Articular chondrocyte of knee joint (primary cell): Measurements from ENCODE around the gene SMG9. TPM values are rescaled to one million over a fixed set of nuclear protein-coding genes. Genes with fewer than 3 reads are reported as not detected.

Source experiments
- total RNA-seq: library from RNA; depleted of rRNA; stranded (reverse); fragments of >200 nt; gene quantifications from 2 replicates; pipeline ENCODE4 v1.2.3, GENCODE V29; 2012

SMG9 gene
- 16.5 and 16.8 TPM in 2 replicates for total RNA-seq

GRCh38 chr19:43754503-43755255 lies at the start of gene SMG9:
TSS of gene SMG9 (minus strand) at chr19:43754962. CDS start at chr19:43750741, 4,221 bp downstream.

GRCh38 chr19:43802216-43802951 lies 47.6 kb upstream of the SMG9 start, which contains the start of gene LYPD5:
TSS of gene LYPD5 (minus strand) at chr19:43802447. CDS start at chr19:43802380, 67 bp downstream.

DNA sequence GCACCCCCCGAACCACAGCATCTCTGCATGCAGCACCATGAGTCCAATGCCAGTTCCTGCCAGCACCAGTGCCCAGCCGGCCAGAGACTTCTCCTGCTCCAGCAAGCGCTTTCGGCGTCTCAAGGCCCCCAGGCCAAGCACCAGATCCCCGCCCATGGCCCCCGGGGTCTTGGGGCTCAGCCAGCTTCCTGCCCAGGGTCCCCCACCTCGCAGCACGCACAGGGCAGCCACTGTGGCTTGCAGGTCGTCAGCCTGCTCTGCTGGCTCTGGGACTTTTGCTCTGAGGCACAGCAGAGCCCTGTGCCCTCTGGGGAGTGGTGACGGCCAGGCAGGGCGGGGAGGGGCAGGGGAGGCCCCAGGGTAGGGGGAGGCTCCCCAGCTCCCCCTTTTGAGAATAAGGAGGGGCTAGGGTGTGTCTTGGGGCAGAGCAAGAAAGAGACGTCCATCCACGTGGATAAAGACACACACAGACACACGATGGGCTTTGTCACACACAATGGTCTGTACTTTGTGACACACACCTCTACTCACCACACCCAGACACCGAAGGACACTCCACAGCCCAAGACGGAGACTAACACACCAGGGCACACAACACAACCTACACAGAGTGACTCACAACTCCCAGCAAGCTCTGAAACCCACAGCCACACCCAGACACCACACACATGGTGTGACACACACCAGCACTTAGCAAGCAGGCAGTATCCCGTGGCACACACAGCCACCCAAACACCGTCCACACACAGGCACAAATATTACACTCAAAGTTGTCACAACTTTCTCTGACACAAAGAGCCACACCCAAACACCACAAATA lies 26.2 kb upstream of the SMG9 start, which contains the start of gene KCNN4:
Gene KCNN4, minus strand, starts transcription at position 268 of the 820 bp plus-strand sequence. Its CDS starts 112 bp downstream, at position 156.

DNA sequence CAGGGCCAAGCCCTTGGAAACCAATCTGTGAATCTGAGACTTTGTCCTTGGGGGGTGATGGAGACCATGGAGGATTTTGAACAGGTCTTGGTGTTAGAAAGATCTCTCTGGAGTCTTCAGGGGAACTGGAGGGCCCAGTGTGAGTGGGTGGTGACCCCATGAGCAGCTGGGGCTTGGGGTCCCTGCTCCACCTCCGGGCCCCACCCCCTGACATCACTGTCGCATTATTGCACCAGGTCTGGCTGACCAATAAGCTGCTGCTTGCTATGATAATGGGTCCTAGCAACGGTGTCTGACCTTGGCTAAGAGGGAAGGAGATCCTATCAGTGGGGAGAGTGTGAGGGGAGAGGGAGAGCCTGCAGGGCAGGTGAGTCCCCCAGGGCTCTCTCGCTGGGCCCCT lies 39.0 kb downstream of the SMG9 start, which contains the start of gene IRGC:
Gene IRGC, plus strand, starts transcription at position 301 of the 400 bp plus-strand sequence. CDS start 2,483 bp downstream, outside the sequence.

Other genes starting within 250 kb of the SMG9 start
- 41.0 TPM in 2 replicates for gene ETHE1, start 227.8 kb downstream of the SMG9 start, total RNA-seq
- 0.11 and 0.26 TPM in 2 replicates for gene ZNF575, start 221.8 kb downstream of the SMG9 start, total RNA-seq
- gene XRCC1, start 179.4 kb downstream of the SMG9 start, total RNA-seq = 13.7 and 18.6 TPM in 2 replicates
- gene PINLYP, start 179.2 kb downstream of the SMG9 start, total RNA-seq = 1.8 and 3.8 TPM in 2 replicates
- 18.3 and 19.3 TPM in 2 replicates for gene IRGQ, start 158.8 kb downstream of the SMG9 start, total RNA-seq
- 7.1 and 9.1 TPM in 2 replicates for gene ZNF576, start 158.4 kb downstream of the SMG9 start, total RNA-seq
- gene SRRM5, start 142.9 kb downstream of the SMG9 start, total RNA-seq = not detected in 2 replicates
- gene ZNF428, start 135.3 kb downstream of the SMG9 start, total RNA-seq = 17.7 and 21.6 TPM in 2 replicates
- 0.26 and 0.43 TPM in 2 replicates for gene CADM4, start 115.1 kb downstream of the SMG9 start, total RNA-seq
- gene PLAUR, start 84.8 kb downstream of the SMG9 start, total RNA-seq = 36.2 and 38.2 TPM in 2 replicates
- gene IRGC, start 38.9 kb downstream of the SMG9 start, total RNA-seq = not detected in 2 replicates
- gene KCNN4, start 26.0 kb upstream of the SMG9 start, total RNA-seq = 3.9 and 6.1 TPM in 2 replicates
- gene LYPD5, start 47.5 kb upstream of the SMG9 start, total RNA-seq = 0.65 and 1.1 TPM in 2 replicates
- gene ZNF283, start 72.4 kb upstream of the SMG9 start, total RNA-seq = 19.1 and 20.4 TPM in 2 replicates
- gene ZNF404, start 129.0 kb upstream of the SMG9 start, total RNA-seq = 1.3 and 5.9 TPM in 2 replicates
- gene ZNF45, start 180.3 kb upstream of the SMG9 start, total RNA-seq = 13.9 and 22.3 TPM in 2 replicates
- 10.5 and 15.5 TPM in 2 replicates for gene ZNF221, start 196.3 kb upstream of the SMG9 start, total RNA-seq
- 9.9 and 11.7 TPM in 2 replicates for gene ZNF155, start 229.2 kb upstream of the SMG9 start, total RNA-seq
- 4.8 and 5.2 TPM in 2 replicates for gene ZNF230, start 248.0 kb upstream of the SMG9 start, total RNA-seq